A549 (cell line): Measurements from ENCODE around the gene RAD51B. TPM values are rescaled to one million over a fixed set of nuclear protein-coding genes. Genes with fewer than 3 reads are reported as not detected.

Experiments
- ATAC-seq, 2 experiments: fragments of 200-7000 bp in 1 of 2; fragments of >200 bp in 1 of 2; cut with Nextera tagmentation in 1 of 2; cut with Tn5 transposase in 1 of 2; 3 replicates each; pipeline versions ENCODE4 v1.8.0 to v1.9.1; 2018 to 2020; ENCODE audit warnings: mild to moderate bottlenecking in 1 of 2, moderate library complexity in 1 of 2
- CTCF ChIA-PET: fragments of 300-600 bp; sonication (Branson Sonifier 250); formaldehyde crosslinking; extraction: SDS; loops from one replicate; lab custom pipeline; 2021; ENCODE audit warnings: antibody characterized with exemption, inconsistent platforms; lab: Yijun Ruan, JAX
- POLR2A ChIA-PET: fragments of 350-600 bp; formaldehyde crosslinking; extraction: SDS; loops from one replicate; lab custom pipeline; 2021; ENCODE audit warnings: antibody characterized with exemption, inconsistent platforms; lab: Yijun Ruan, JAX
- DNase-seq, 2 experiments: peaks; one replicate each; pipeline versions ENCODE4 v3.0.0 to v3.0.0-alpha.2; 2011 to 2016; ENCODE audit warnings: low read depth in 1 of 2, low spot score in 1 of 2
- FAIRE-seq: peaks from 2 replicates; lab custom pipeline; 2011; peaks lifted over from hg19 to GRCh38; lab: Jason Lieb, UNC
- H3K27ac ChIP-seq, 2 experiments: fragments of >200 bp; sonication (Bioruptor Twin); formaldehyde crosslinking; 3 replicates each; pipeline ENCODE4 v1.5.1; 2016 to 2017
- H3K4me1 ChIP-seq: fragments of >200 bp; sonication (Bioruptor Twin); formaldehyde crosslinking; 3 replicates; pipeline ENCODE4 v1.6.1; 2016
- H3K4me2 ChIP-seq: fragments of >200 bp; sonication (Bioruptor Twin); formaldehyde crosslinking; 3 replicates; pipeline ENCODE4 v1.6.1; 2016
- H3K4me3 ChIP-seq: fragments of >200 bp; sonication (Bioruptor Twin); formaldehyde crosslinking; 3 replicates; pipeline ENCODE4 v1.5.1; 2016
- H3K9me3 ChIP-seq: fragments of >200 bp; sonication (Bioruptor Twin); formaldehyde crosslinking; 3 replicates; pipeline ENCODE4 v1.6.1; 2016
- EP300 ChIP-seq, 2 experiments: fragments of >200 bp; sonication (Bioruptor Twin); formaldehyde crosslinking; IDR thresholded peaks; 2 replicates in 1 of 2; 3 replicates in 1 of 2; pipeline ENCODE4 v1.6.1; 2016 to 2017
- ESRRA ChIP-seq: fragments of 150-350 bp; IDR thresholded peaks from 2 replicates; pipeline ENCODE4 v1.6.1; 2014; ENCODE audit warnings: mild to moderate bottlenecking, low read length, borderline replicate concordance
- HEYL ChIP-seq: fragments of 250-450 bp; sonication (Bioruptor Pico); IDR thresholded peaks from 2 replicates; pipeline ENCODE4 v1.8.0; 2021; ENCODE audit warnings: mild to moderate bottlenecking, moderate library complexity
- HOXA7 ChIP-seq: fragments of 250-450 bp; sonication (Bioruptor Pico); IDR thresholded peaks from 2 replicates; pipeline ENCODE4 v1.5.0; 2020; ENCODE audit warnings: mild to moderate bottlenecking, moderate library complexity
- HOXB5 ChIP-seq: fragments of 250-450 bp; sonication (Bioruptor Pico); IDR thresholded peaks from 2 replicates; pipeline ENCODE4 v1.5.0; 2020; ENCODE audit warnings: mild to moderate bottlenecking, moderate library complexity
- KDM1A ChIP-seq: fragments of 200-600 bp; sonication (generic); IDR thresholded peaks from 2 replicates; pipeline ENCODE4 v1.6.1; 2016; ENCODE audit warnings: low read depth, mild to moderate bottlenecking
- MAZ ChIP-seq: fragments of 150-350 bp; IDR thresholded peaks from 2 replicates; pipeline ENCODE4 v1.6.1; 2014; ENCODE audit warnings: antibody characterized with exemption, low read depth, low read length, borderline replicate concordance
- MYC ChIP-seq: IDR thresholded peaks from 2 replicates; pipeline ENCODE4 v1.6.1; 2012; ENCODE audit warnings: mild to moderate bottlenecking, inconsistent platforms, low read length, improper control_type of control experiment, borderline replicate concordance
- NFE2L2 ChIP-seq: fragments of 150-350 bp; conservative IDR thresholded peaks from 2 replicates; pipeline ENCODE4 v1.6.1; 2014; ENCODE audit warnings: low read length
- POLR2A ChIP-seq: IDR thresholded peaks from 2 replicates; pipeline ENCODE4 v1.6.1; 2012; ENCODE audit warnings: mild to moderate bottlenecking, low read length
- RCOR1 ChIP-seq: fragments of 150-350 bp; IDR thresholded peaks from 2 replicates; pipeline ENCODE4 v1.6.1; 2014; ENCODE audit warnings: antibody characterized with exemption, low read length, low read depth
- RNF2 ChIP-seq: fragments of 200-600 bp; sonication (generic); IDR thresholded peaks from 2 replicates; pipeline ENCODE4 v1.6.1; 2016; ENCODE audit warnings: low read depth, mild to moderate bottlenecking, antibody characterized with exemption, moderate library complexity, borderline replicate concordance
- SMC3 ChIP-seq: fragments of >200 bp; sonication (Bioruptor Twin); formaldehyde crosslinking; IDR thresholded peaks from 3 replicates; pipeline ENCODE4 v1.6.1; 2018; ENCODE audit warnings: inconsistent platforms
- TFCP2L1 ChIP-seq: fragments of 250-450 bp; sonication (Bioruptor Pico); IDR thresholded peaks from 2 replicates; pipeline ENCODE4 v1.5.0; 2021; ENCODE audit warnings: mild to moderate bottlenecking
- WGBS: methylation state at CpG from one replicate; pipeline ENCODE4 v1.1.6; 2017; ENCODE audit errors: missing lambda C conversion rate; 5-methylcytosine and 5-hydroxymethylcytosine counted together
- polyA plus RNA-seq, 4 experiments: library from polyadenylated mRNA; depleted of rRNA in 3 of 4; stranded (reverse); fragments of >200 nt; fragmentation: RNase III in 1 of 4; extraction: RNeasy Plus Mini Kit Qiagen cat#74134 plus additional on column Dnase treatment in 1 of 4; gene quantifications; 2 replicates in 3 of 4; 3 replicates in 1 of 4; pipeline ENCODE4 v1.2.3, GENCODE V29; 2011 to 2017
- TF ChIP-seq, protein P1 (sequence below): IDR thresholded peaks from 2 replicates; pipeline ENCODE4 v1.6.1; 2012
- TF ChIP-seq, protein P2 (sequence below): fragments of 150-350 bp; IDR thresholded peaks from 2 replicates; pipeline ENCODE4 v1.6.1; 2014; ENCODE audit warnings: low read depth, mild to moderate bottlenecking, low read length
- TF ChIP-seq, protein P3 (sequence below): fragments of 450-650 bp; IDR thresholded peaks from 2 replicates; pipeline ENCODE4 v1.6.1; 2014; ENCODE audit warnings: antibody characterized with exemption
- TF ChIP-seq, protein P4 (sequence below): IDR thresholded peaks from 2 replicates; pipeline ENCODE4 v1.6.1; 2012
- TF ChIP-seq, protein P5 (sequence below): fragments of >200 bp; sonication (Bioruptor Twin); formaldehyde crosslinking; IDR thresholded peaks from 2 replicates; pipeline ENCODE4 v1.6.1; 2016

Gene RAD51B
- polyA plus RNA-seq, 2 of the 4 experiments (the other 2 are of a cell fraction), result 7.2 to 10.8 TPM

DNA sequence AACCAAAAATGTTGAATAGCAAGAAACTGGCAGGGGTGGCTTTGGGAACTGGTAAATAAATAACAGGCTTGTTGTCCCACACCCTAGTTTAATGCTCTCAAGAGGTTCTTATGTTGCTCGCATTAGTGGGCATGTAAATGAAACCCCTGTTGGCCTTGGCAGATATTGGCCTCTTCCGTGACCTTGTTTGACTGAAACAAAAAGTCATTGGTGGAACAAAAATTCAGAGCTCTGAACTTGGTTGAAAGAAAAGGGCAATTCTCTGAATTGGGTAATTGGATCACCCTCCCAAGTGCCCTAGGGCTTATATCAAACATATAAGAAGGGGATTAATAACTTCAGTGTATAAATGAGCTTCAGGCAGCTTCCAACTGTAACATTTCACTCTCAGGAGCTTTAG, 547.1 kb downstream of the RAD51B start:
- Histone ChIP-seq H3K4me3 (no peak overlapping the region), H3K9me3 (no peaks in the 10 kb centered on the region), H3K4me1 (peaks cover 23% of the 10 kb centered on the region), H3K27ac (peak overlapping the region; percentile 12 to 46; a peak in 3 of 6 replicates), H3K4me2 (no peak overlapping the region)
- no peak for TF ChIP-seq HEYL
- TF ChIP-seq, protein P1, sequence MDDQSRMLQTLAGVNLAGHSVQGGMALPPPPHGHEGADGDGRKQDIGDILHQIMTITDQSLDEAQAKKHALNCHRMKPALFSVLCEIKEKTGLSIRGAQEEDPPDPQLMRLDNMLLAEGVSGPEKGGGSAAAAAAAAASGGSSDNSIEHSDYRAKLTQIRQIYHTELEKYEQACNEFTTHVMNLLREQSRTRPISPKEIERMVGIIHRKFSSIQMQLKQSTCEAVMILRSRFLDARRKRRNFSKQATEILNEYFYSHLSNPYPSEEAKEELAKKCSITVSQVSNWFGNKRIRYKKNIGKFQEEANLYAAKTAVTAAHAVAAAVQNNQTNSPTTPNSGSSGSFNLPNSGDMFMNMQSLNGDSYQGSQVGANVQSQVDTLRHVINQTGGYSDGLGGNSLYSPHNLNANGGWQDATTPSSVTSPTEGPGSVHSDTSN, result no peak
- no peak for DNase-seq
- POLR2A ChIA-PET, result interaction anchor here (0.5 to 1.0 kb wide), 2 partner anchors 91 to 426 kb away, joined by 3 to 4 read pairs; partner anchors contain the start of gene ZFP36L1
- 93% methylated on average over 2 of the region's 2 CpGs for WGBS
- no peak for FAIRE-seq
- no peak for ATAC-seq
- CTCF ChIA-PET, result interaction anchor here (2.1 kb wide), 1 partner anchor 15 kb away, joined by 4 read pairs; no protein-coding TSS in a partner anchor

DNA sequence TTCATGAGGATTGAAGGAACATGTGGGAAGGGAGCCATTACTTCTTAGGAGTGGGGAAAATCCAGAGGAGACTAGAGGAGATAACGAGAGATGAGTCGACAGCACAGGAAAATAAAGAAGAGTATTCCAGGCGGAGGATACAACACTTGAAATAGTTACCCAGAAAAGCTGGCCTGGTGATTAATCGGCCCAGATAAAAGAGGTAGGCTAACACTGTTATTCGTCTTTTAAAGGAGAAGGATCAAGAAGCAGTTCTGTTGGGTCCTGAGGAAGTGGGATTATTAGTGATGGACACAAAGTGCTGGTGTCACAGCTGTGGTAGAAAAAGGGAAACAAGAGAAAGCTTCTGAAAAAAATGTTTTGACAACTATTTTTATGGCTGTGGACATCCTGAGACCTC, 548.0 kb downstream of the RAD51B start:
- no peak for FAIRE-seq
- H3K9me3 ChIP-seq, result no peaks in the 10 kb centered on the region
- POLR2A ChIA-PET, result no interaction called here
- ATAC-seq, result no peak
- 93% methylated on average over 5 of the region's 5 CpGs for WGBS
- peaks cover 23% of the 10 kb centered on the region for H3K4me1 ChIP-seq
- no peak for DNase-seq
- TF ChIP-seq, protein P2, sequence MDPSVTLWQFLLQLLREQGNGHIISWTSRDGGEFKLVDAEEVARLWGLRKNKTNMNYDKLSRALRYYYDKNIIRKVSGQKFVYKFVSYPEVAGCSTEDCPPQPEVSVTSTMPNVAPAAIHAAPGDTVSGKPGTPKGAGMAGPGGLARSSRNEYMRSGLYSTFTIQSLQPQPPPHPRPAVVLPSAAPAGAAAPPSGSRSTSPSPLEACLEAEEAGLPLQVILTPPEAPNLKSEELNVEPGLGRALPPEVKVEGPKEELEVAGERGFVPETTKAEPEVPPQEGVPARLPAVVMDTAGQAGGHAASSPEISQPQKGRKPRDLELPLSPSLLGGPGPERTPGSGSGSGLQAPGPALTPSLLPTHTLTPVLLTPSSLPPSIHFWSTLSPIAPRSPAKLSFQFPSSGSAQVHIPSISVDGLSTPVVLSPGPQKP, result no peak
- TF ChIP-seq, protein P3, sequence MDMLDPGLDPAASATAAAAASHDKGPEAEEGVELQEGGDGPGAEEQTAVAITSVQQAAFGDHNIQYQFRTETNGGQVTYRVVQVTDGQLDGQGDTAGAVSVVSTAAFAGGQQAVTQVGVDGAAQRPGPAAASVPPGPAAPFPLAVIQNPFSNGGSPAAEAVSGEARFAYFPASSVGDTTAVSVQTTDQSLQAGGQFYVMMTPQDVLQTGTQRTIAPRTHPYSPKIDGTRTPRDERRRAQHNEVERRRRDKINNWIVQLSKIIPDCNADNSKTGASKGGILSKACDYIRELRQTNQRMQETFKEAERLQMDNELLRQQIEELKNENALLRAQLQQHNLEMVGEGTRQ, result no peak
- no peak for TF ChIP-seq HOXA7 (CRISPR knock-in tag)
- no peak for TF ChIP-seq SMC3
- no peak for TF ChIP-seq KDM1A
- TF ChIP-seq NFE2L2, result no peak
- CTCF ChIA-PET, result interaction anchor here (0.6 to 2.1 kb wide), 5 partner anchors 10 to 405 kb away, joined by 3 to 4 read pairs (median 3); no protein-coding TSS in a partner anchor
- no peak overlapping the region for H3K4me3 ChIP-seq
- H3K4me2 ChIP-seq, result no peak overlapping the region
- peak overlapping the region in 1 of 2 experiments; percentile 19; a peak in 2 of 6 replicates for H3K27ac ChIP-seq

DNA sequence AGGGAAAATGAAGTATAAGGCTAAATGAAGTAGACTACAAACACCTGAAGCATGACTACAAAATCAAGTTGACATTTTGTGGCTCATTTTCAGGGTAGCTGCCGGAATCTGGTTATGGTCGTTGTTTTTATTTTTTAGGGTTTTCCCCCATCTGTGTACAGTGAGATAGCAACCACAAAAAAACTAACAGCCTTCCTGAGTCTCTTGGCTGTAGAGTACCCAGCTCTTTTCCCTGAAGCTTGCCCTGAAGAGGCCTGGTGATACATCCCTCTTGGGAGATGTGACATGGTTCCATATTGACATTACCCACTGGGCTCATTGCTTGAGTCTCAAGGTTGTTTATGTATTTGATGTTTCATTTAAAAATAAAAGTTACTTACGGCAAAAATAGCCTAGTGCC, 549.3 kb downstream of the RAD51B start:
- Histone ChIP-seq H3K4me2 (no peak overlapping the region), H3K4me1 (peaks cover 23% of the 10 kb centered on the region), H3K9me3 (no peaks in the 10 kb centered on the region), H3K4me3 (no peak overlapping the region), H3K27ac (peak overlapping the region in 1 of 2 experiments; percentile 18; a peak in 1 of 6 replicates)
- CTCF ChIA-PET, result interaction anchor here (1.1 kb wide), 1 partner anchor 14 kb away, joined by 3 read pairs; no protein-coding TSS in a partner anchor
- DNase-seq (no peak), ATAC-seq (no peak), FAIRE-seq (no peak)
- POLR2A ChIA-PET, result no interaction called here
- TF ChIP-seq, protein P4, sequence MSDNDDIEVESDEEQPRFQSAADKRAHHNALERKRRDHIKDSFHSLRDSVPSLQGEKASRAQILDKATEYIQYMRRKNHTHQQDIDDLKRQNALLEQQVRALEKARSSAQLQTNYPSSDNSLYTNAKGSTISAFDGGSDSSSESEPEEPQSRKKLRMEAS, result no peak
- TF ChIP-seq POLR2A, result no peak
- TF ChIP-seq NFE2L2, result no peak
- TF ChIP-seq EP300 (IDR thresholded peaks at IDR 0.05), result no peak
- 92% methylated on average over 3 of the region's 3 CpGs for WGBS

DNA sequence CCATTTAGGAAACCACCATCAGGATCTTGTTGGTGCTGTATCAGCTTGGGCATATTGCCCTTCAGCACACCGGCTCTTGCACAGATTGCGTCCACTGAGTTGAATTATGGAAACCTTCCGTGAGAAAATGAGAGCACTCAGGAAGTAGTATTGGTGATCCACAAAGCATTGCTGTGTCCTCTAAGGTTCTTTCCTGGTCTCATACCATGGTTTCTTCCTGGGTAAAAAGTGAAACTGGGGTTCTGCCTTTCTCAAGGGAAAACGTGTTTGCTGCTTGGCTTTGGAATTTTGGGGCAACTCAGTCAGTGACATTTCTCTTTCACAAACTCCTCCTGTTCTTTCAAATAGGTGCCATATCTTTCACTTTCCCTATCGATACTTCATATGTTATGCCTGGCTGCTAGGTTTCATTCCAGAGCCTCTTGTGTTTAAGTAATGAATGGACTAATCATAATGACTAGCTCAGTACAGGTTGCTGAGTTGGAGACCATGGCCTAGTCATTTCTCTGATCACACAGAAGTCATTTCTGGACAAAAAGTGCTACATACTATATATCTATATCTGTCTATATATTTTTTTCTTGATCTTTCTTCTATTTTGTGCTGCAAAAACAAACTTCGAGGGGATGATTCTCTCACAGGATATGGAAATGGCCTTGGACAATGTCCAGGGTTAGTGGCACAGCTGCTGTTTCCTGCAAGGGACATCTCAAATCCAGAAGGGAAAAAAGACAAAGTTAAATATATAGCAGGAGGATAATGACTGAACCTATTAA, 549.9 kb downstream of the RAD51B start:
- H3K4me2 ChIP-seq, result no peak overlapping the region
- TF ChIP-seq RCOR1 (no peak), HOXB5 (CRISPR knock-in tag) (no peak), ESRRA (no peak), NFE2L2 (no peak), MAZ (no peak), TFCP2L1 (CRISPR knock-in tag) (no peak), MYC (no peak), RNF2 (no peak)
- TF ChIP-seq, protein P1, result no peak
- TF ChIP-seq, protein P5, sequence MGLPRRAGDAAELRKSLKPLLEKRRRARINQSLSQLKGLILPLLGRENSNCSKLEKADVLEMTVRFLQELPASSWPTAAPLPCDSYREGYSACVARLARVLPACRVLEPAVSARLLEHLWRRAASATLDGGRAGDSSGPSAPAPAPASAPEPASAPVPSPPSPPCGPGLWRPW, result no peak
- peak overlapping the region in 1 of 2 experiments; percentile 18; a peak in 1 of 6 replicates for H3K27ac ChIP-seq
- POLR2A ChIA-PET, result no interaction called here
- CTCF ChIA-PET, result interaction anchor here (1.0 kb wide), 1 partner anchor 475 kb away, joined by 3 read pairs; no protein-coding TSS in a partner anchor
- no peaks in the 10 kb centered on the region for H3K9me3 ChIP-seq
- FAIRE-seq (no peak), DNase-seq (no peak), ATAC-seq (no peak)
- H3K4me1 ChIP-seq, result peaks cover 21% of the 10 kb centered on the region
- H3K4me3 ChIP-seq, result no peak overlapping the region
- 90% methylated on average over 6 of the region's 6 CpGs for WGBS
